AG04450 (cell line): ENCODE results near the gene DSG3. TPM values are rescaled to one million over a fixed set of nuclear protein-coding genes. Genes with fewer than 3 reads are reported as not detected.
"Not testable (repeated sequence)": the region's sequence is repeated elsewhere in the genome, so short reads cannot be mapped to it uniquely, and the experiment has no call there.

Experiments
- CTCF ChIA-PET: fragments of 300-600, 350-600 bp; formaldehyde crosslinking; extraction: SDS; loops from one replicate; lab custom pipeline; 2022; ENCODE audit warnings: antibody characterized with exemption, inconsistent platforms; lab: Charles Lee
- POLR2A ChIA-PET: fragments of 350-600 bp; formaldehyde crosslinking; extraction: SDS; loops from one replicate; lab custom pipeline; 2021; ENCODE audit warnings: antibody characterized with exemption, inconsistent platforms; lab: Yijun Ruan, JAX
- DNase-seq: peaks from one replicate; pipeline ENCODE4 v3.0.0-alpha.2; 2011; ENCODE audit warnings: low read depth, low spot score
- H3K27ac ChIP-seq: one replicate; pipeline ENCODE4 v1.5.1; 2012; ENCODE audit warnings: low read depth, low read length, control low read depth
- H3K27me3 ChIP-seq: one replicate; pipeline ENCODE4 v1.6.0; 2012; ENCODE audit warnings: low read length; ENCODE audit not compliant: control insufficient read depth, insufficient read depth
- H3K4me3 ChIP-seq: 2 replicates; pipeline ENCODE4 v1.5.1; 2011; ENCODE audit warnings: mild to moderate bottlenecking, low read depth, low read length, control low read depth
- H3K9me3 ChIP-seq: 2 replicates; pipeline ENCODE4 v1.5.1; 2012; ENCODE audit warnings: low read length; ENCODE audit not compliant: control insufficient read depth, insufficient read depth
- CTCF ChIP-seq: IDR thresholded peaks from 2 replicates; pipeline ENCODE4 v1.5.1; 2011; ENCODE audit warnings: low read depth, low read length, control low read depth, inconsistent platforms
- polyA plus RNA-seq: library from polyadenylated mRNA; depleted of rRNA; stranded (reverse); fragments of >200 nt; gene quantifications from 2 replicates; pipeline ENCODE4 v1.2.3, GENCODE V29; 2011

The DSG3 gene
- polyA plus RNA-seq, 1 experiment: not detected

GRCh38 chr18:31503011-31503410 is 55.5 kb downstream of the DSG3 start:
- H3K27me3 ChIP-seq: peaks cover 2% of the 10 kb centered on the region
- ChIA-PET POLR2A (no interaction called here), CTCF (no interaction called here)
- H3K27ac ChIP-seq: no peak overlapping the region
- no peak for TF ChIP-seq CTCF
- H3K4me3 ChIP-seq: no peak overlapping the region
- no peak for DNase-seq
- peaks cover 5% of the 10 kb centered on the region; the same call in 1 of the 2 replicates for H3K9me3 ChIP-seq

GRCh38 chr18:31504455-31505147 is 57.1 kb downstream of the DSG3 start:
- CTCF ChIA-PET: no interaction called here
- H3K27me3 ChIP-seq: no peaks in the 10 kb centered on the region
- no peak for TF ChIP-seq CTCF
- H3K4me3 ChIP-seq: no peak overlapping the region
- peaks cover 3% of the 10 kb centered on the region; the same call in 1 of the 2 replicates for H3K9me3 ChIP-seq
- DNase-seq: no peak
- no peak overlapping the region for H3K27ac ChIP-seq
- POLR2A ChIA-PET: no interaction called here

GRCh38 chr18:31505156-31505555 is 57.6 kb downstream of the DSG3 start:
- no peaks in the 10 kb centered on the region for H3K27me3 ChIP-seq
- H3K27ac ChIP-seq: no peak overlapping the region
- POLR2A ChIA-PET: no interaction called here
- no peak for DNase-seq
- H3K9me3 ChIP-seq: peaks cover 3% of the 10 kb centered on the region; the same call in 1 of the 2 replicates
- H3K4me3 ChIP-seq: no peak overlapping the region
- TF ChIP-seq CTCF: no peak
- CTCF ChIA-PET: no interaction called here

GRCh38 chr18:31506024-31506742 is 58.6 kb downstream of the DSG3 start:
- no peak for DNase-seq
- Histone ChIP-seq H3K27me3 (no peaks in the 10 kb centered on the region), H3K4me3 (no peak overlapping the region), H3K27ac (no peak overlapping the region), H3K9me3 (peaks cover 3% of the 10 kb centered on the region; the same call in 1 of the 2 replicates)
- TF ChIP-seq CTCF: no peak
- ChIA-PET POLR2A (no interaction called here), CTCF (no interaction called here)

- H3K9me3 ChIP-seq, CTCF ChIA-PET, POLR2A ChIA-PET, H3K27ac ChIP-seq, H3K4me3 ChIP-seq, DNase-seq, H3K27me3 ChIP-seq: not testable (repeated sequence)
Observed at GRCh38 chr18:31507124-31507523, 59.6 kb downstream of the DSG3 start.
